HepG2 (cell line): Measurements from ENCODE around the gene KIRREL2. TPM values are rescaled to one million over a fixed set of nuclear protein-coding genes. Genes with fewer than 3 reads are reported as not detected.

Experiments
- AGO2 ChIP-seq: fragments of 200-400 bp; formaldehyde crosslinking; optimal IDR thresholded peaks from 2 replicates; pipeline ENCODE3; 2017; ENCODE audit warnings: mild to moderate bottlenecking, low read depth, low read length, moderate library complexity
- DZIP1 ChIP-seq: sonication (generic); formaldehyde crosslinking; IDR thresholded peaks from 2 replicates; pipeline ENCODE4 v1.5.0; 2020; ENCODE audit warnings: mild to moderate bottlenecking, missing genetic modification reagents
- GZF1 ChIP-seq: sonication (generic); formaldehyde crosslinking; IDR thresholded peaks from 2 replicates; pipeline ENCODE4 v1.5.1; 2020; ENCODE audit warnings: mild to moderate bottlenecking, missing genetic modification reagents
- KDM4B ChIP-seq: sonication (generic); formaldehyde crosslinking; IDR thresholded peaks from 2 replicates; pipeline ENCODE4 v1.4.0; 2020; ENCODE audit warnings: missing genetic modification reagents
- KLF15 ChIP-seq: sonication (generic); formaldehyde crosslinking; IDR thresholded peaks from 2 replicates; pipeline ENCODE4 v1.8.1; 2023; ENCODE audit warnings: borderline replicate concordance, mild to moderate bottlenecking, inconsistent platforms, missing genetic modification reagents, mixed read lengths
- LRRFIP1 ChIP-seq: sonication (generic); formaldehyde crosslinking; conservative IDR thresholded peaks from 2 replicates; pipeline ENCODE4 v1.4.0; 2020; ENCODE audit warnings: missing genetic modification reagents
- PLRG1 ChIP-seq: fragments of 450-650 bp; conservative IDR thresholded peaks from 2 replicates; pipeline ENCODE4 v1.6.1; 2016
- RXRA ChIP-seq: sonication (generic); formaldehyde crosslinking; IDR thresholded peaks from 2 replicates; pipeline ENCODE4 v1.5.1; 2020; ENCODE audit warnings: missing genetic modification reagents
- SOX6 ChIP-seq, 2 experiments: fragments of 450-650 bp in 1 of 2; sonication (generic) in 1 of 2; formaldehyde crosslinking in 1 of 2; IDR thresholded peaks; 2 replicates each; pipeline versions ENCODE4 v1.4.0 to v1.6.1; 2017 to 2020; ENCODE audit warnings: antibody characterized with exemption in 1 of 2, mild to moderate bottlenecking in 1 of 2, missing genetic modification reagents in 1 of 2
- U2AF2 ChIP-seq: fragments of 200-400 bp; formaldehyde crosslinking; IDR thresholded peaks from 2 replicates; pipeline ENCODE4 v1.6.1; 2017; ENCODE audit warnings: low read depth, mild to moderate bottlenecking, low read length
- ZBED4 ChIP-seq: sonication (generic); formaldehyde crosslinking; IDR thresholded peaks from 2 replicates; pipeline ENCODE4 v1.4.0; 2020; ENCODE audit warnings: missing genetic modification reagents, borderline replicate concordance
- ZNF362 ChIP-seq: sonication (generic); formaldehyde crosslinking; IDR thresholded peaks from 2 replicates; pipeline ENCODE4 v1.4.0; 2020; ENCODE audit warnings: missing genetic modification reagents, mild to moderate bottlenecking, borderline replicate concordance
- ZUFSP ChIP-seq: sonication (generic); formaldehyde crosslinking; IDR thresholded peaks from 2 replicates; pipeline ENCODE4 v1.9.0; 2021; ENCODE audit warnings: missing genetic modification reagents, mild to moderate bottlenecking, borderline replicate concordance
- polyA plus RNA-seq, 8 experiments: library from polyadenylated mRNA; depleted of rRNA in 3 of 8; stranded (reverse) in 7 of 8; unstranded in 1 of 8; fragments of >200 nt; fragmentation: Illumina TruSeq in 4 of 8; extraction: Trizol in 4 of 8; gene quantifications; 2 replicates each; pipeline versions ENCODE4 v1.2.1 to v1.2.3, GENCODE V29; 2011 to 2016; ENCODE audit warnings: low read depth in 4 of 8, missing spikeins in 1 of 8, mixed read lengths in 1 of 8; ENCODE audit not compliant: insufficient read depth in 1 of 8
- total RNA-seq, 5 experiments: library from RNA; depleted of rRNA; stranded (reverse); fragments of >200 nt; fragmentation: Illumina TruSeq; extraction: Trizol; gene quantifications; 2 replicates each; pipeline ENCODE4 v1.2.3, GENCODE V29; 2016; ENCODE audit warnings: low read depth in 1 of 5
- TF ChIP-seq, protein P1 (sequence below): sonication (generic); formaldehyde crosslinking; IDR thresholded peaks from 2 replicates; pipeline ENCODE4 v1.8.0; 2022; ENCODE audit warnings: mild to moderate bottlenecking, missing genetic modification reagents

KIRREL2 gene
- total and polyA plus RNA-seq, 2 of the 13 experiments (the other 11 are each of a cell fraction or from before 2014, with no cell fraction given): 0.18 to 2.4 TPM

- peak; percentile 56; the same call in 1 of the 2 replicates for TF ChIP-seq DZIP1 (CRISPR knock-in tag)
- TF ChIP-seq ZNF362 (CRISPR knock-in tag): 0 out of 2 replicates have a peak, but pooled peaks have one; percentile 25
- peak; percentile 94; the same call in 1 of the 2 replicates for TF ChIP-seq KLF15 (CRISPR knock-in tag)
- peak; percentile 87; the same call in 1 of the 2 replicates for TF ChIP-seq LRRFIP1 (CRISPR knock-in tag)
- TF ChIP-seq KDM4B (CRISPR knock-in tag): peak; percentile 93
- TF ChIP-seq U2AF2: no peak
- no peak for TF ChIP-seq AGO2
- 0 out of 2 replicates have a peak, but pooled peaks have one; percentile 68 for TF ChIP-seq GZF1 (CRISPR knock-in tag)
- peak; percentile 46; the same call in 1 of the 2 replicates for TF ChIP-seq RXRA (CRISPR knock-in tag)
- TF ChIP-seq PLRG1: no peak
- peak; percentile 90 for TF ChIP-seq ZBED4 (CRISPR knock-in tag)
- TF ChIP-seq SOX6 (IDR thresholded peaks at IDR 0.05): no peak
- peak; percentile 52 for TF ChIP-seq SOX6 (CRISPR knock-in tag; IDR thresholded peaks at IDR 0.05)
- no peak for TF ChIP-seq ZUFSP (CRISPR knock-in tag)
- TF ChIP-seq, protein P1, sequence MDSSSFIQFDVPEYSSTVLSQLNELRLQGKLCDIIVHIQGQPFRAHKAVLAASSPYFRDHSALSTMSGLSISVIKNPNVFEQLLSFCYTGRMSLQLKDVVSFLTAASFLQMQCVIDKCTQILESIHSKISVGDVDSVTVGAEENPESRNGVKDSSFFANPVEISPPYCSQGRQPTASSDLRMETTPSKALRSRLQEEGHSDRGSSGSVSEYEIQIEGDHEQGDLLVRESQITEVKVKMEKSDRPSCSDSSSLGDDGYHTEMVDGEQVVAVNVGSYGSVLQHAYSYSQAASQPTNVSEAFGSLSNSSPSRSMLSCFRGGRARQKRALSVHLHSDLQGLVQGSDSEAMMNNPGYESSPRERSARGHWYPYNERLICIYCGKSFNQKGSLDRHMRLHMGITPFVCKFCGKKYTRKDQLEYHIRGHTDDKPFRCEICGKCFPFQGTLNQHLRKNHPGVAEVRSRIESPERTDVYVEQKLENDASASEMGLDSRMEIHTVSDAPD: 0 out of 2 replicates have a peak, but pooled peaks have one; percentile 28
These were observed 23.1 kb downstream of the KIRREL2 start (continued) for GRCh38 chr19:35879770-35880317.
